ENCODE data around the gene ZNF692.
"Not testable (repeated sequence)": the region's sequence is repeated elsewhere in the genome, so short reads cannot be mapped to it uniquely, and the experiment has no call there.

ZNF692 gene

GRCh38 chr1:248848602-248849001, 10.3 kb downstream of the ZNF692 start:
- FAIRE-seq = no peak

- no peak for FAIRE-seq
These were observed 10.8 kb downstream of the ZNF692 start for GRCh38 chr1:248847956-248848561.

GRCh38 chr1:248847181-248847955, 11.5 kb downstream of the ZNF692 start:
- FAIRE-seq = no peak

- no peak for FAIRE-seq
These were observed 14.4 kb downstream of the ZNF692 start for GRCh38 chr1:248844526-248844925.

GRCh38 chr1:248843687-248844086, 15.2 kb downstream of the ZNF692 start:
- FAIRE-seq = no peak

- FAIRE-seq = no peak
These were observed 16.0 kb downstream of the ZNF692 start for GRCh38 chr1:248842781-248843331.

GRCh38 chr1:248841702-248842395, 17.0 kb downstream of the ZNF692 start:
- no peak for FAIRE-seq

GRCh38 chr1:248840946-248841345, 17.9 kb downstream of the ZNF692 start:
- FAIRE-seq = no peak

- no peak for FAIRE-seq
These were observed 19.7 kb downstream of the ZNF692 start for GRCh38 chr1:248839168-248839555.

GRCh38 chr1:248838357-248839167, 20.3 kb downstream of the ZNF692 start:
- FAIRE-seq = no peak

- FAIRE-seq = peak; percentile 82
These were observed 21.0 kb downstream of the ZNF692 start, which contains the start of gene ZNF672 for GRCh38 chr1:248837781-248838356. Gene ZNF672 (plus strand): TSS chr1:248838224. CDS start chr1:248847275, 9,051 bp downstream.

- no peak for FAIRE-seq
These were observed 21.7 kb downstream of the ZNF692 start for GRCh38 chr1:248837045-248837780.

- no peak for FAIRE-seq
These were observed 24.4 kb downstream of the ZNF692 start for GRCh38 chr1:248834343-248834940.

GRCh38 chr1:248831842-248832241, 27.0 kb downstream of the ZNF692 start:
- no peak for FAIRE-seq

- FAIRE-seq = not testable (repeated sequence)
These were observed 28.2 kb downstream of the ZNF692 start for GRCh38 chr1:248830718-248831017.

GRCh38 chr1:248828845-248829244, 30.0 kb downstream of the ZNF692 start:
- FAIRE-seq = no peak

GRCh38 chr1:248825909-248826760, 32.8 kb downstream of the ZNF692 start, which contains the start of gene SH3BP5L:
Gene SH3BP5L (minus strand): TSS chr1:248825915. CDS start chr1:248824935, 980 bp downstream.
- FAIRE-seq = no peak

- no peak for FAIRE-seq
These were observed 33.3 kb downstream of the ZNF692 start for GRCh38 chr1:248825573-248825908.

- no peak for FAIRE-seq
These were observed 33.7 kb downstream of the ZNF692 start for GRCh38 chr1:248825136-248825535.

- FAIRE-seq = no peak
These were observed 34.2 kb downstream of the ZNF692 start for GRCh38 chr1:248824701-248825100.

Data from A204.1 (cell line).